Right cardiac atrium (tissue), 5 donors: Measurements from ENCODE around the gene GMPS. TPM values are rescaled to one million over a fixed set of nuclear protein-coding genes. Genes with fewer than 3 reads are reported as not detected.

Experiments used
- ATAC-seq, 2 donors: fragments of 200-7000 bp; cut with Tn5 transposase; one replicate each; pipeline versions ENCODE4 v1.8.0 to v1.9.1; 2020; ENCODE audit warnings: moderate library complexity in 2 of 2, mild to moderate bottlenecking in 1 of 2
- DNase-seq, 3 donors: peaks; one replicate each; pipeline ENCODE4 v3.0.0-alpha.2; 2020
- H3K27ac ChIP-seq: one replicate; pipeline ENCODE4 v1.5.1; 2013; ENCODE audit warnings: mild to moderate bottlenecking, low read length, control low read depth, moderate library complexity
- H3K27me3 ChIP-seq: one replicate; pipeline ENCODE4 v1.6.1; 2013; ENCODE audit not compliant: control insufficient read depth, insufficient read depth
- H3K4me1 ChIP-seq: one replicate; pipeline ENCODE4 v1.6.1; 2013; ENCODE audit warnings: low read length; ENCODE audit not compliant: control insufficient read depth, insufficient read depth
- H3K4me3 ChIP-seq: one replicate; pipeline ENCODE4 v1.5.1; 2013; ENCODE audit warnings: low read length, control low read depth
- H3K9me3 ChIP-seq: one replicate; pipeline ENCODE4 v1.6.1; 2013; ENCODE audit warnings: low read length; ENCODE audit not compliant: control insufficient read depth
- WGBS: extraction: QIAGEN DNeasy Blood & Tissue Kit; methylation state at CpG from one replicate; pipeline ENCODE4 v1.1.7; 2013; 5-methylcytosine and 5-hydroxymethylcytosine counted together
- intact Hi-C, 4 donors: fragments of 100-400 bp; cut with DNase I; formaldehyde crosslinking; loops; one replicate each; pipeline versions ENCODE4 v1.11.0 to v1.14.0; 2022 to 2023
- polyA plus RNA-seq: library from polyadenylated mRNA; stranded (reverse); fragments of 200-250 nt; gene quantifications from one replicate; pipeline ENCODE4 v1.2.3, GENCODE V29; 2013
- total RNA-seq, 4 donors: library from RNA; stranded (reverse); fragmentation: NEBNext Ultra II Directional; extraction: Animal tissue kit (Norgen Biotek cat#: 25700); gene quantifications; one replicate each; pipeline ENCODE4 v1.2.1, GENCODE V29; 2021
- donor health status: healthy with polysubstance abuse.
- donor health status: DM: no; HTN: yes; CAD: no.
- donor health status: DM: no; HTN: no; CAD: no.
- donor health status: DM: no; HTN: yes; CAD: no; lungs with severe emphysema.
- donor health status: DM: yes; HTN: yes; CAD: no.

The GMPS gene
- total and polyA plus RNA-seq, 5 donors, result 17.2 to 38.3 (median 36.1) TPM

- Histone ChIP-seq H3K27me3 (no peaks in the 10 kb centered on the region), H3K4me3 (no peak overlapping the region), H3K4me1 (no peaks in the 10 kb centered on the region), H3K27ac (no peak overlapping the region), H3K9me3 (peaks cover 2% of the 10 kb centered on the region)
- WGBS, result 77% methylated on average over 2 of the region's 2 CpGs
- DNase-seq (no peak), ATAC-seq (no peak)
- intact Hi-C loops, result no loop called here
Observed at GRCh38 chr3:155970398-155970797, 99.9 kb downstream of the GMPS start.

GRCh38 chr3:155972885-155973584 lies 102.6 kb downstream of the GMPS start:
- no peak for ATAC-seq
- no peaks in the 10 kb centered on the region for H3K27me3 ChIP-seq
- H3K9me3 ChIP-seq, result peaks cover 2% of the 10 kb centered on the region
- DNase-seq, result no peak
- no peak overlapping the region for H3K27ac ChIP-seq
- no peaks in the 10 kb centered on the region for H3K4me1 ChIP-seq
- 72% methylated on average over 4 of the region's 4 CpGs for WGBS
- intact Hi-C loops, result no loop called here
- no peak overlapping the region for H3K4me3 ChIP-seq

GRCh38 chr3:155978324-155978723 lies 107.9 kb downstream of the GMPS start:
- 80% methylated on average over 3 of the region's 3 CpGs for WGBS
- no peaks in the 10 kb centered on the region for H3K4me1 ChIP-seq
- no peaks in the 10 kb centered on the region for H3K27me3 ChIP-seq
- H3K9me3 ChIP-seq, result no peaks in the 10 kb centered on the region
- H3K27ac ChIP-seq, result no peak overlapping the region
- intact Hi-C loops, result no loop called here
- ATAC-seq, result no peak
- DNase-seq, result no peak
- H3K4me3 ChIP-seq, result no peak overlapping the region

DNA sequence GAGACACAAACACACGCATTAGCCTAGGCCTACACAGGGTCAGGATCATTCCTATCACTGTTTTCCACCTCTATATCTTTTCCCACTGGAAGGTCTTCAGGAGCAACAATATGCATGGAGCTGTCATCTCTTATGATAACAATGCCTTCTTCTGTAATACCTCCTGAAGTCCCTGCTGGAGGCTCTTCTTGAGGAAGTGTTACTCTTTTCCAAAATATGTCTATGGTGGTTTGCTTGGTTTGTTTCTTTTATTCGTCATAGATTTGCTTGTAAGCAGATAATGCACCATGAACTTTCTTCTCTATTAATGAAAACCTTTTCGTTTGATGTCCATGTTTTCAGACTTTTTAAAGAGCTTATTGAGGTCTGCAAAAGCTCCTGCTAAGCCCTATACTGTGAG lies 109.3 kb downstream of the GMPS start:
- no peak overlapping the region for H3K27ac ChIP-seq
- WGBS, result 84% methylated on average over 3 of the region's 3 CpGs
- no peak overlapping the region for H3K4me3 ChIP-seq
- ATAC-seq (no peak), DNase-seq (no peak)
- H3K9me3 ChIP-seq, result no peaks in the 10 kb centered on the region
- intact Hi-C loops, result no loop called here
- H3K4me1 ChIP-seq, result no peaks in the 10 kb centered on the region
- no peaks in the 10 kb centered on the region for H3K27me3 ChIP-seq

DNA sequence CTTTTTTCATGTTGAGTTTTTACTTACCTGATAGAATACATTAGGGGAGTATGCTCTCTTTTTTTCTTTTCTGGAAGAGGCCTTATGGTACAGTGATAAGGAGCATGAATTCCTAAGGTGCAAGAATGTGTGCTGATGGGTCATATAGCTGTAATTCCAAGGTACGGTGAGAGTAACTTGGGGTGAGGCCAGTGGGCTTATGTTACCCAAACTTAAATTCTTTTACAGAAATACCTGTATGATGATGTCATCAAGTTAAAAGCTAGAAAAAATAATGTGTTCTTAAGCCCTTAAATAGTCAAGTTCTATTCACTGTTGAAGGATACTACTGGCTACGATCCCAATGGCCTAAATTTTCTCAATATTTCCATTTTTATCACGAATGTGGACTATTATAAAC lies 111.2 kb downstream of the GMPS start:
- WGBS, result 60% methylated on average over 3 of the region's 3 CpGs
- Histone ChIP-seq H3K4me1 (no peaks in the 10 kb centered on the region), H3K27ac (no peak overlapping the region), H3K9me3 (no peaks in the 10 kb centered on the region), H3K27me3 (no peaks in the 10 kb centered on the region), H3K4me3 (no peak overlapping the region)
- ATAC-seq (no peak), DNase-seq (no peak)
- intact Hi-C loops, result no loop called here

DNA sequence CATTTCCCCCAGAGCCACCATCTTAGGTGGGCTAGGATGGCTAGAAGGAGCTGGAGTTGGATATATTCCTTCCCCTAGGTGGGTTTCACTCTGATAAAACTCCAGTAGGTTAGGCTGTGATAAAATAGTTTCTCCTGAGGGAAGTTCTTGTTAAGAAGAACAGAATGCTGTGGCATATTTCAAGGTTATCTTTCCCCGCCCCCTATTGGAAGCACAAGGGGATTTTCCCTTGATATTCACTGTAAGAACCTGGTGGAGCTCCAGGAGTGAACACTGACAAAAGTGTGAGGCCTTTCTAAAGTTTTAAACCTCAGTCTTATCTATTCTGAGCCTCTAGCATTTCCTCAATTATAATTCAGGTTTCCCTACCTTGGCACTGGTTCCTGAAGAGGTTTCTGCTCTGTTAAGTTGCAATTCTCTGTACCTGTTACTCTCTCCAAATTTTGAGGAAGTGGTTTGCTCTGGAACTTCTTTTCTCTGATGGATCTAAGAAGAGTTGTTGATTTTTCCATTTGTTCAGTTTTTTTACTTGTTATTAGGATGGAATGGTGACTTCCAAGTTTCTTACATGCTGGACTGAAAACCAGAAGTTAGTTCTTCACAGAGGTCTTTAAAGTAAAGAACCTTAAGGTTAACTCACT lies 113.5 kb downstream of the GMPS start:
- WGBS, result 98% methylated on average over 1 of the region's 1 CpG

GRCh38 chr3:155984791-155985417 lies 114.5 kb downstream of the GMPS start:
- intact Hi-C loops, result no loop called here
- ATAC-seq (no peak), DNase-seq (no peak)
- H3K27ac ChIP-seq, result no peak overlapping the region
- no peaks in the 10 kb centered on the region for H3K4me1 ChIP-seq
- H3K27me3 ChIP-seq, result no peaks in the 10 kb centered on the region
- H3K4me3 ChIP-seq, result no peak overlapping the region
- 94% methylated on average over 6 of the region's 6 CpGs for WGBS
- no peaks in the 10 kb centered on the region for H3K9me3 ChIP-seq

More for the DNA sequence above, 113.5 kb downstream of the GMPS start:
- H3K9me3 ChIP-seq, result no peaks in the 10 kb centered on the region
- no peaks in the 10 kb centered on the region for H3K27me3 ChIP-seq
- no peak for DNase-seq
- no peak overlapping the region for H3K4me3 ChIP-seq
- intact Hi-C loops, result no loop called here
- H3K4me1 ChIP-seq, result no peaks in the 10 kb centered on the region
- no peak for ATAC-seq
- H3K27ac ChIP-seq, result no peak overlapping the region

DNA sequence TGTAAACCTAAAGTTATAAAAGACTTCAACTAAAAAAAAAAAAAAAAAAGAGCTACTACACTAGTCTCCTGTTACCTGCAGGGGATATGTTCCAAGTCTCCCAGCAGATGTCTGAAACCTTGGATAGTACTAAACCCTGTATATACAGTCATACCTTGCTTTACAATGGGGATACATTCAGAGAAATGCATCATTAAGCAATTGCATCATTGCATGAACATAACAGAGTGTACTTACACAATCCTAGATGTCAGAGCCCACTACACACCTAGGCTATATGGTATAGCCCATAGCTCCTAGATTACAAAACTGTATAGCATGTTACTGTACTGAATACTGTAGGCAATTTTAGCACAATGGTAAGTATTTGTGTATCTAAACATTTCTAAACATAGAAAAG lies 119.1 kb downstream of the GMPS start:
- H3K9me3 ChIP-seq, result no peaks in the 10 kb centered on the region
- H3K4me3 ChIP-seq, result no peak overlapping the region
- intact Hi-C loops, result no loop called here
- H3K27ac ChIP-seq, result no peak overlapping the region
- DNase-seq (no peak), ATAC-seq (no peak)
- no peaks in the 10 kb centered on the region for H3K4me1 ChIP-seq
- H3K27me3 ChIP-seq, result no peaks in the 10 kb centered on the region

GRCh38 chr3:155991212-155991611 lies 120.8 kb downstream of the GMPS start:
- WGBS, result 61% methylated on average over 4 of the region's 4 CpGs
- Histone ChIP-seq H3K27ac (no peak overlapping the region), H3K27me3 (no peaks in the 10 kb centered on the region), H3K4me3 (no peak overlapping the region), H3K9me3 (no peaks in the 10 kb centered on the region), H3K4me1 (no peaks in the 10 kb centered on the region)
- no peak for ATAC-seq
- intact Hi-C loops, result no loop called here
- no peak for DNase-seq

DNA sequence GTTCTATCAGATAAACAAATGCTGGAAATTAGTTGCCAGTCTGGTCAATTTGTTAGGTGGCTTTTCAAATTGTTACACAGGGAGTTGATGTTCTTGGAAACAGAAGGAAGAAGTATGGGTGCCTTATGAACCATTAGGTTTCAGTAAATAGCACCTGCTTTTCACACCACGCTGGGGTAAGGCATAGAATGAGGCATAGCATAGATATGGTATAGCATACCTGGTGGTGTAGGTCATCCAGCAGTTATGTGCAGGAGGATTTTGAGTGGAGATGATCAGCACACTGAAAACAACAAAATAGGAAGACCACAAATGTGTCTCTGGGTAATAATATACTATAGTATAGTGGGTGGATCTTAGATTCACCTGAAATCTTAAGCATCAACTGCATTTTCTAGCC lies 121.4 kb downstream of the GMPS start:
- no peaks in the 10 kb centered on the region for H3K4me1 ChIP-seq
- no peak for DNase-seq
- no peaks in the 10 kb centered on the region for H3K9me3 ChIP-seq
- H3K27me3 ChIP-seq, result no peaks in the 10 kb centered on the region
- intact Hi-C loops, result no loop called here
- 88% methylated on average over 1 of the region's 1 CpG for WGBS
- H3K27ac ChIP-seq, result no peak overlapping the region
- no peak for ATAC-seq
- no peak overlapping the region for H3K4me3 ChIP-seq
